ENCODE results near the gene TBPL1. TPM values are rescaled to one million over a fixed set of nuclear protein-coding genes. Genes with fewer than 3 reads are reported as not detected.

TBPL1 gene
- polyA plus RNA-seq, 1 experiment: 71.2 TPM

DNA sequence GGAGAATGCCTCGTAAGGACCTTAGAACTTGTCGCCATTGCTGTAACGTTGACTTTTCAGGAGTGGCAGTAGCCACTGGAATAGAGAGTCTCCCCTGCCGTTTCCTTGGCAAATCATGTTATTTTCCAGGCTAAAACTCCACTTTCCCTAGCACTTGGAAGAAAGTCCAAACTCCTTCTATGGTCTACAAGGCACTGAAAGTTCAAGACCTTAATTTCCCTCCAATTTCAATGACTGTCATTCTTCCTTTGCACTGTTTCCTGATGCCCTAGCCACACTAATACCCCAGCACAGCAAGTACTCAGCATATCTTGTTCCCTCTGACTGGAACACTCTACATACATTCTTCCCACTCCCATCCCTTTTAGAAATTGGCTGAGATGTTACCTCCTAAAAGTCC lies 1.8 kb upstream of the TBPL1 start:
- DNase-seq (ENCODE audit: low read depth, low spot score): no peak
- no peak overlapping the region for H3K27ac ChIP-seq (ENCODE audit: low read depth, low read length)
- POLR2A ChIA-PET: interaction anchor here (0.6 to 1.2 kb wide), 3 partner anchors 13 to 89 kb away, joined by 3 to 4 read pairs (median 4); no protein-coding TSS in a partner anchor

DNA sequence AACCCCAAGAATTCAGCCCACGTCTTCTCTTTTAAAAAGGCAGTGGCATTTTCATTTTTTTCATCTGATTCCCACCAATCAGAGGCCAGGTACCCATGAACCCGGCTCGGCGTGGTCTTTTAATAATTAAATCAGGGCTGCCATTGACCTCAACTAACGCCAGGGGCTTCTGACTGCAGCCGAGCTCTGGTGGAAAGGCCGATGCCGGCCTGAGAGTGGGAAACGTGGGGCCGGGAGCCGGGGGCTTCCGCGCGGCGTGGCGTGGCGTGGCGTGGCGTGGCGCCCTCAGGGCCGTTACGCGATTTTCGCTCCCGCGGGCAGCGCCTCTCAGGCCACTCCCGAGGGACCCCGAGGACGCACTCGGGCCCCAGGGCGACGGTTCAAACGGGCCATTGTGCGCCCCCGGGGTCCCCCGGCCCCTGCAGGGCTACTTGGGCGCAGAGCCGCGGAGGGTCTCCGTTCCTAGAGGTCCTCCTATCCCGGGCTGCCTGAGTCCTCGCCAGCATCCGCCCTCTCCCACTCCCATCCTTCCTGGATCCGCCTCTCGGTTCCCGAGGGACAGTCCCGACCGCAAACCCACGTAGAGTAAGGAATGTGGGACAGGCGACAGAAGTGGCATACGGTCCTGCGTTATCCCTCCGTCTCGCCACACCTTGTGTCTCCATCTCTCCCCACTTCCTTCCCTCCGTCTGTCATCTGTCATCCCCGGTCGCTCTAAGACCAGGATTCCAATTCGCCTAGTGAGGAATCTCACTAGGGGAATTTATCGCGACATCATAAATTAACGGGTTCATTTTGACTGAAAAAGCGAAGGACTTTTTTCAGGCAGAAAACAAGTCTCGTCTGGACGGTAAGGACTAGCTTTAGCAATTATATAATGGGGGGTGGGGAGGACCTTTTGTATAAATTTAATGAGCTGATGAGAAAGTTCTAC lies 876 bp upstream of the TBPL1 start:
- POLR2A ChIA-PET: interaction anchor here (0.6 to 1.2 kb wide), 4 partner anchors 10 to 88 kb away, joined by 3 to 5 read pairs (median 4); no protein-coding TSS in a partner anchor
- CTCF ChIA-PET: interaction anchor here (0.7 to 6.0 kb wide), 6 partner anchors 11 to 146 kb away, joined by 3 to 37 read pairs (median 6); no protein-coding TSS in a partner anchor

More for the DNA sequence above, 1.8 kb upstream of the TBPL1 start:
- Histone ChIP-seq H3K4me3 (ENCODE audit: low read depth, low read length) (peak overlapping the region; percentile 97), H3K9me3 (ENCODE audit: control insufficient read depth, insufficient read depth, low read length) (no peaks in the 10 kb centered on the region), H3K27me3 (ENCODE audit: control insufficient read depth, insufficient read depth, low read length) (no peaks in the 10 kb centered on the region)
- TF ChIP-seq, protein P1, sequence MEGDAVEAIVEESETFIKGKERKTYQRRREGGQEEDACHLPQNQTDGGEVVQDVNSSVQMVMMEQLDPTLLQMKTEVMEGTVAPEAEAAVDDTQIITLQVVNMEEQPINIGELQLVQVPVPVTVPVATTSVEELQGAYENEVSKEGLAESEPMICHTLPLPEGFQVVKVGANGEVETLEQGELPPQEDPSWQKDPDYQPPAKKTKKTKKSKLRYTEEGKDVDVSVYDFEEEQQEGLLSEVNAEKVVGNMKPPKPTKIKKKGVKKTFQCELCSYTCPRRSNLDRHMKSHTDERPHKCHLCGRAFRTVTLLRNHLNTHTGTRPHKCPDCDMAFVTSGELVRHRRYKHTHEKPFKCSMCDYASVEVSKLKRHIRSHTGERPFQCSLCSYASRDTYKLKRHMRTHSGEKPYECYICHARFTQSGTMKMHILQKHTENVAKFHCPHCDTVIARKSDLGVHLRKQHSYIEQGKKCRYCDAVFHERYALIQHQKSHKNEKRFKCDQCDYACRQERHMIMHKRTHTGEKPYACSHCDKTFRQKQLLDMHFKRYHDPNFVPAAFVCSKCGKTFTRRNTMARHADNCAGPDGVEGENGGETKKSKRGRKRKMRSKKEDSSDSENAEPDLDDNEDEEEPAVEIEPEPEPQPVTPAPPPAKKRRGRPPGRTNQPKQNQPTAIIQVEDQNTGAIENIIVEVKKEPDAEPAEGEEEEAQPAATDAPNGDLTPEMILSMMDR (IDR thresholded peaks at IDR 0.05; ENCODE audit: low read depth, low read length): no peak
- CTCF ChIA-PET: interaction anchor here (0.6 to 6.0 kb wide), 7 partner anchors 10 to 146 kb away, joined by 3 to 37 read pairs (median 4); no protein-coding TSS in a partner anchor

DNA sequence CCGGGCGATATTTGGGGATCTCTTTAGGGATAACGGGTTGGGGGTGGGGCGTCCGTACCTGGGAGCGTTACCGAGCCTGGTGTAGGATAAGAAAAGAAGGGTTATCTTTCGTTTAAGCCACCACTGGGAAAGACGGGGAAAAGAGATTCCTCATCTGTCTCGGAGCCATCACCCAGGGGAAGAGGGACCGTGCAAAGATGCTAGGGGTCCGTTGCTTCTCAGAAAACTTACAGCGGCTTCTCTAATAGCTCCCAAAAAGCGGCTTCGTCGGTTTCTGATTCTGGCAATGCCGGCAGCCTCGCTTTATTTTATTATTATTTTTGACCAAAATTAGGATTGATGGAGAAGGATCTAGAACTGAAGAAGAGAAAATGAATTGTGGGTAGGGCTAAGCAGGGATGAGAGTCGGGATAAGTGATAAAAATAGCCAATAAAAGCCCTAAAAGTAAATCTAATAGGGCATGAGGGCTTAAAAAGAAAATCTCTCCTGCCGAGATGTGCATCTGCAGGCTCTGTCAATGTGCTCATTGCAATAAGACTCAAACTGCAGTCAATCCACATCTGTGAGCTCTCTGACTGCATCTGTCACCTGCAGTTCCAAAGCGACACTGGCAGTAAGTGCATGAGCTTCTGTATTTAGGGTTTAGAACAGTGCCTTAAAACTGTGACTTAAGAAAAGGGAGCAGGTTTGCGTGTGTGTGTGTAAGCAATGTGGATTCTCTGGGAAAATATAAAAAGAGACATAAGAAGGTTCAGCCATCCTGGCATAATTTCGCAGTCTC lies 801 bp downstream of the TBPL1 start:
- no peaks in the 10 kb centered on the region for H3K9me3 ChIP-seq (ENCODE audit: control insufficient read depth, insufficient read depth, low read length)
- ChIA-PET POLR2A (no interaction called here), CTCF (interaction anchor here (0.7 to 6.0 kb wide), 5 partner anchors 19 to 148 kb away, joined by 3 to 37 read pairs (median 11); no protein-coding TSS in a partner anchor)
- H3K27me3 ChIP-seq (ENCODE audit: control insufficient read depth, insufficient read depth, low read length): no peaks in the 10 kb centered on the region
- TF ChIP-seq, protein P1 (IDR thresholded peaks at IDR 0.05; ENCODE audit: low read depth, low read length): no peak
- DNase-seq (ENCODE audit: low read depth, low spot score): no peak
- peak overlapping the region; percentile 97 for H3K4me3 ChIP-seq (ENCODE audit: low read depth, low read length)
- H3K27ac ChIP-seq (ENCODE audit: low read depth, low read length): no peak overlapping the region

More for the DNA sequence above, 876 bp upstream of the TBPL1 start:
- H3K4me3 ChIP-seq (ENCODE audit: low read depth, low read length): peak overlapping the region; percentile 97
- H3K27me3 ChIP-seq (ENCODE audit: control insufficient read depth, insufficient read depth, low read length): no peaks in the 10 kb centered on the region
- peak overlapping the region; percentile 92 for H3K27ac ChIP-seq (ENCODE audit: low read depth, low read length)
- H3K9me3 ChIP-seq (ENCODE audit: control insufficient read depth, insufficient read depth, low read length): no peaks in the 10 kb centered on the region
- peak; percentile 37 for DNase-seq (ENCODE audit: low read depth, low spot score)
- TF ChIP-seq, protein P1 (IDR thresholded peaks at IDR 0.05; ENCODE audit: low read depth, low read length): peak; percentile 52

DNA sequence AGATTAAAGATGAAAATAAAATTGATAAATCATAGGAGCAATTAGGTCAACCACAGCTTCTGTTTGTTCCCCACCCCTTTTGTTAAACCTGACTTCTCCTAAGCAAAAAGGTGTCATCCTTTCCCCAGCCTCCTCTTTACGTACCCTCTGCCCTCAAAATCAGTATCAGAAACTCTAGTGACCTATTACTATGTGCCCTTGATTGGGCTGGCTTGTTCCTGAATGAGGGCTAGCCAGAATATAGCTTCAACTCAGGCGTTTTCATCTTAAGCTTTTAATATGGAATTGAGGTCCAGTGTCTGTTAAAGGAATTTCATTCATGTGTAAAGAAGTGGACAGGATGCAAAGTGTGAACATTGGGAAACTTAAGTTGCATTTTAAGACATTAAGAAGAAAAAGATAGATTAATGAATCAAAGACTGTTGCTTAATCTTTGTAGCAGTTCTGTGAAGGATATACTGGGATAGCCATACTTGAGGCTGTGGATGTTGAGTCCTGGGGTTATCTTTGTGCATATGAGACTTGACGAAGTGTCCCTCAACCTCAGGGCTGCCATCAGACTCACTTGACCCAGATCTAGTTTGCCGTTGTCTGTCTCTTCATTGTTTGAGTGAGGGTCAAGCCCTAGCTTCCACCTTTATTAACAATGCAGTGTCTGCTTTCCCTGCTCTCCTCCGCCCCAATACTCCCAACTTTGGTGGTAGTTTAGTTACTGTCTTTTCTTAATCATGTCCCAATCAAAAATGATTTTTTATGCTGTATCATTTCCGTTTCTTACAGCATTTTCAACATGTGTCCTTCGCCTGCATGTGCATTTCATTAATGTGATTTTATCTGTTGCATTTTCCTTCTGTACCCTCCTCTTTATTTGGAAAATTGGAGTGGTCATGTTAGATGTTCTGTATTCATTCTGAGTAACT lies 1.9 kb downstream of the TBPL1 start:
- TF ChIP-seq, protein P1 (IDR thresholded peaks at IDR 0.05; ENCODE audit: low read depth, low read length): no peak
- H3K4me3 ChIP-seq (ENCODE audit: low read depth, low read length): peak overlapping the region; percentile 97
- DNase-seq (ENCODE audit: low read depth, low spot score): no peak
- no peaks in the 10 kb centered on the region for H3K9me3 ChIP-seq (ENCODE audit: control insufficient read depth, insufficient read depth, low read length)
- no peak overlapping the region for H3K27ac ChIP-seq (ENCODE audit: low read depth, low read length)
- H3K27me3 ChIP-seq (ENCODE audit: control insufficient read depth, insufficient read depth, low read length): no peaks in the 10 kb centered on the region
- CTCF ChIA-PET: interaction anchor here (0.7 to 6.0 kb wide), 7 partner anchors 18 to 147 kb away, joined by 3 to 37 read pairs (median 9); no protein-coding TSS in a partner anchor
- POLR2A ChIA-PET: no interaction called here
